ENCODE results near the gene PRKCA.

Gene PRKCA

GRCh38 chr17:66686601-66687000 is 384.2 kb downstream of the PRKCA start:
- no peak overlapping the region for H4K8ac ChIP-seq (ENCODE audit: low read depth, low read length)
- no peak overlapping the region for H3K18ac ChIP-seq (ENCODE audit: low read length)
- no peak overlapping the region for H2AK5ac ChIP-seq (ENCODE audit: low read depth, low read length)
- no peak for DNase-seq (ENCODE audit: low spot score)
- H3K23ac ChIP-seq (ENCODE audit: low read depth, low read length, poor library complexity), result no peak overlapping the region
- no peak overlapping the region for H2BK120ac ChIP-seq (ENCODE audit: low read depth, low read length)
- peaks cover 0 to 6% of the 10 kb centered on the region in 2 donors for H3K36me3 ChIP-seq (replicated peaks in 1 of 2; ENCODE audit: control insufficient read depth in 2 of 2, insufficient read depth in 2 of 2, low read length in 2 of 2)
- no peak overlapping the region for H3K4me2 ChIP-seq (ENCODE audit: insufficient read depth, low read length, poor library complexity, severe bottlenecking)
- H3K4me1 ChIP-seq (ENCODE audit: control insufficient read depth in 2 of 2, insufficient read depth in 1 of 2, low read depth in 1 of 2, low read length in 2 of 2), result peaks cover under 1 to 1% of the 10 kb centered on the region in 2 donors
- H3K4me3 ChIP-seq (ENCODE audit: low read length in 2 of 2), result no peak overlapping the region
- no peak overlapping the region for H2BK15ac ChIP-seq (ENCODE audit: low read length)
- H3K14ac ChIP-seq (ENCODE audit: low read length), result no peak overlapping the region
- no peak overlapping the region for H4K91ac ChIP-seq (ENCODE audit: low read depth, low read length, poor library complexity)
- no peaks in the 10 kb centered on the region for H3K9me3 ChIP-seq (replicated peaks in 1 of 2; ENCODE audit: control insufficient read depth in 2 of 2, insufficient read depth in 1 of 2, low read depth in 1 of 2, low read length in 2 of 2)
- no peaks in the 10 kb centered on the region for H3K27me3 ChIP-seq (ENCODE audit: control insufficient read depth in 3 of 3, insufficient read depth in 3 of 3, low read depth in 1 of 3, low read length in 3 of 3)
- H2BK5ac ChIP-seq (ENCODE audit: low read length), result no peak overlapping the region
- no peak overlapping the region for H3K27ac ChIP-seq (replicated peaks; ENCODE audit: low read length)
- no peak overlapping the region for H2BK12ac ChIP-seq (ENCODE audit: low read length)
- H2AFZ ChIP-seq (ENCODE audit: low read length), result no peak overlapping the region
- H3K9ac ChIP-seq (ENCODE audit: low read depth, low read length, poor library complexity), result no peak overlapping the region
- no peak overlapping the region for H3K4ac ChIP-seq (ENCODE audit: low read length)
- H3K79me1 ChIP-seq (ENCODE audit: low read depth, low read length), result no peaks in the 10 kb centered on the region
- WGBS, 2 donors (ENCODE audit: extremely low coverage in 2 of 2, insufficient read length in 2 of 2, insufficient replicate concordance in 1 of 2), result no CpG with 5 or more reads among the region's 6 CpGs

- no peaks in the 10 kb centered on the region for H3K27me3 ChIP-seq (ENCODE audit: control insufficient read depth in 3 of 3, insufficient read depth in 3 of 3, low read depth in 1 of 3, low read length in 3 of 3)
- H2BK5ac ChIP-seq (ENCODE audit: low read length), result no peak overlapping the region
- H4K8ac ChIP-seq (ENCODE audit: low read depth, low read length), result no peak overlapping the region
- H3K4ac ChIP-seq (ENCODE audit: low read length), result no peak overlapping the region
- H3K4me3 ChIP-seq (ENCODE audit: low read length in 2 of 2), result no peak overlapping the region
- no peak overlapping the region for H2BK12ac ChIP-seq (ENCODE audit: low read length)
- H2BK15ac ChIP-seq (ENCODE audit: low read length), result no peak overlapping the region
- H2BK120ac ChIP-seq (ENCODE audit: low read depth, low read length), result no peak overlapping the region
- DNase-seq (ENCODE audit: low spot score), result no peak
- no peaks in the 10 kb centered on the region for H3K79me1 ChIP-seq (ENCODE audit: low read depth, low read length)
- H3K18ac ChIP-seq (ENCODE audit: low read length), result no peak overlapping the region
- H3K27ac ChIP-seq (replicated peaks; ENCODE audit: low read length), result no peak overlapping the region
- no peak overlapping the region for H2AFZ ChIP-seq (ENCODE audit: low read length)
- no peak overlapping the region for H2AK5ac ChIP-seq (ENCODE audit: low read depth, low read length)
- no peak overlapping the region for H3K23ac ChIP-seq (ENCODE audit: low read depth, low read length, poor library complexity)
- no peak overlapping the region for H4K91ac ChIP-seq (ENCODE audit: low read depth, low read length, poor library complexity)
- H3K14ac ChIP-seq (ENCODE audit: low read length), result no peak overlapping the region
- peaks cover 1 to 3% of the 10 kb centered on the region in 2 donors for H3K4me1 ChIP-seq (ENCODE audit: control insufficient read depth in 2 of 2, insufficient read depth in 1 of 2, low read depth in 1 of 2, low read length in 2 of 2)
- H3K9me3 ChIP-seq (replicated peaks in 1 of 2; ENCODE audit: control insufficient read depth in 2 of 2, insufficient read depth in 1 of 2, low read depth in 1 of 2, low read length in 2 of 2), result no peaks in the 10 kb centered on the region
- H3K36me3 ChIP-seq (replicated peaks in 1 of 2; ENCODE audit: control insufficient read depth in 2 of 2, insufficient read depth in 2 of 2, low read length in 2 of 2), result peaks cover 0 to 6% of the 10 kb centered on the region in 2 donors
- no peak overlapping the region for H3K9ac ChIP-seq (ENCODE audit: low read depth, low read length, poor library complexity)
- WGBS, 2 donors (ENCODE audit: extremely low coverage in 2 of 2, insufficient read length in 2 of 2, insufficient replicate concordance in 1 of 2), result no CpG with 5 or more reads among the region's 3 CpGs
- no peak overlapping the region for H3K4me2 ChIP-seq (ENCODE audit: insufficient read depth, low read length, poor library complexity, severe bottlenecking)
Measured at GRCh38 chr17:66687570-66688284, 385.3 kb downstream of the PRKCA start.

GRCh38 chr17:66689221-66689620 is 386.8 kb downstream of the PRKCA start:
- no peak overlapping the region for H3K18ac ChIP-seq (ENCODE audit: low read length)
- H3K9ac ChIP-seq (ENCODE audit: low read depth, low read length, poor library complexity), result no peak overlapping the region
- H3K79me1 ChIP-seq (ENCODE audit: low read depth, low read length), result no peaks in the 10 kb centered on the region
- H3K36me3 ChIP-seq (replicated peaks in 1 of 2; ENCODE audit: control insufficient read depth in 2 of 2, insufficient read depth in 2 of 2, low read length in 2 of 2), result peaks cover 0 to 6% of the 10 kb centered on the region in 2 donors
- H3K27me3 ChIP-seq (ENCODE audit: control insufficient read depth in 3 of 3, insufficient read depth in 3 of 3, low read depth in 1 of 3, low read length in 3 of 3), result no peaks in the 10 kb centered on the region
- H4K8ac ChIP-seq (ENCODE audit: low read depth, low read length), result no peak overlapping the region
- H3K4me1 ChIP-seq (ENCODE audit: control insufficient read depth in 2 of 2, insufficient read depth in 1 of 2, low read depth in 1 of 2, low read length in 2 of 2), result peaks cover 1 to 3% of the 10 kb centered on the region in 2 donors
- no peaks in the 10 kb centered on the region for H3K9me3 ChIP-seq (replicated peaks in 1 of 2; ENCODE audit: control insufficient read depth in 2 of 2, insufficient read depth in 1 of 2, low read depth in 1 of 2, low read length in 2 of 2)
- no peak overlapping the region for H2AK5ac ChIP-seq (ENCODE audit: low read depth, low read length)
- no peak overlapping the region for H2BK12ac ChIP-seq (ENCODE audit: low read length)
- H4K91ac ChIP-seq (ENCODE audit: low read depth, low read length, poor library complexity), result no peak overlapping the region
- no CpG with 5 or more reads among the region's 2 CpGs for whole genome bisulfite sequencing, 2 donors (ENCODE audit: extremely low coverage in 2 of 2, insufficient read length in 2 of 2, insufficient replicate concordance in 1 of 2)
- H3K27ac ChIP-seq (replicated peaks; ENCODE audit: low read length), result no peak overlapping the region
- no peak overlapping the region for H2BK5ac ChIP-seq (ENCODE audit: low read length)
- H3K14ac ChIP-seq (ENCODE audit: low read length), result no peak overlapping the region
- H2AFZ ChIP-seq (ENCODE audit: low read length), result peak overlapping the region; percentile 20
- no peak overlapping the region for H2BK120ac ChIP-seq (ENCODE audit: low read depth, low read length)
- no peak overlapping the region for H3K4ac ChIP-seq (ENCODE audit: low read length)
- DNase-seq (ENCODE audit: low spot score), result no peak
- H3K4me2 ChIP-seq (ENCODE audit: insufficient read depth, low read length, poor library complexity, severe bottlenecking), result no peak overlapping the region
- no peak overlapping the region for H3K23ac ChIP-seq (ENCODE audit: low read depth, low read length, poor library complexity)
- no peak overlapping the region for H3K4me3 ChIP-seq (ENCODE audit: low read length in 2 of 2)
- H2BK15ac ChIP-seq (ENCODE audit: low read length), result no peak overlapping the region

- Histone ChIP-seq H3K4me2 (ENCODE audit: insufficient read depth, low read length, poor library complexity, severe bottlenecking) (no peak overlapping the region), H3K4me3 (ENCODE audit: low read length in 2 of 2) (no peak overlapping the region), H4K8ac (ENCODE audit: low read depth, low read length) (no peak overlapping the region), H3K23ac (ENCODE audit: low read depth, low read length, poor library complexity) (no peak overlapping the region), H2BK15ac (ENCODE audit: low read length) (no peak overlapping the region), H3K27ac (replicated peaks; ENCODE audit: low read length) (no peak overlapping the region), H2BK5ac (ENCODE audit: low read length) (no peak overlapping the region), H2BK12ac (ENCODE audit: low read length) (no peak overlapping the region), H3K9ac (ENCODE audit: low read depth, low read length, poor library complexity) (no peak overlapping the region), H3K18ac (ENCODE audit: low read length) (no peak overlapping the region), H3K14ac (ENCODE audit: low read length) (no peak overlapping the region), H3K9me3 (replicated peaks in 1 of 2; ENCODE audit: control insufficient read depth in 2 of 2, insufficient read depth in 1 of 2, low read depth in 1 of 2, low read length in 2 of 2) (no peaks in the 10 kb centered on the region), H3K4ac (ENCODE audit: low read length) (no peak overlapping the region), H3K36me3 (replicated peaks in 1 of 2; ENCODE audit: control insufficient read depth in 2 of 2, insufficient read depth in 2 of 2, low read length in 2 of 2) (peaks cover 0 to 6% of the 10 kb centered on the region in 2 donors), H2AFZ (ENCODE audit: low read length) (no peak overlapping the region), H4K91ac (ENCODE audit: low read depth, low read length, poor library complexity) (no peak overlapping the region), H3K4me1 (ENCODE audit: control insufficient read depth in 2 of 2, insufficient read depth in 1 of 2, low read depth in 1 of 2, low read length in 2 of 2) (peaks cover 1 to 3% of the 10 kb centered on the region in 2 donors), H3K27me3 (ENCODE audit: control insufficient read depth in 3 of 3, insufficient read depth in 3 of 3, low read depth in 1 of 3, low read length in 3 of 3) (no peaks in the 10 kb centered on the region), H2BK120ac (ENCODE audit: low read depth, low read length) (no peak overlapping the region), H2AK5ac (ENCODE audit: low read depth, low read length) (no peak overlapping the region), H3K79me1 (ENCODE audit: low read depth, low read length) (no peaks in the 10 kb centered on the region)
- WGBS, 2 donors (ENCODE audit: extremely low coverage in 2 of 2, insufficient read length in 2 of 2, insufficient replicate concordance in 1 of 2), result no CpG with 5 or more reads among the region's 7 CpGs
- no peak for DNase-seq (ENCODE audit: low spot score)
Measured at GRCh38 chr17:66690166-66690565, 387.8 kb downstream of the PRKCA start.

Measured in neuronal stem cell (in vitro differentiated cells).